IMR-90 (cell line): ENCODE results near the gene LRRC75A. TPM values are rescaled to one million over a fixed set of nuclear protein-coding genes. Genes with fewer than 3 reads are reported as not detected.

ENCODE experiments used
- ATAC-seq: fragments of 200-7000 bp; cut with Tn5 transposase; 2 replicates; pipeline ENCODE4 v1.9.1; 2020; ENCODE audit warnings: low read depth, mild to moderate bottlenecking, moderate library complexity
- BruUV-seq: library from RNA; stranded (reverse); fragments of 400-500 nt; replicated peaks from 2 replicates; lab custom pipeline; 2021; lab: Mats Ljungman, UMichigan
- CTCF ChIA-PET: fragments of 300-600 bp; formaldehyde crosslinking; extraction: SDS; loops from one replicate; lab custom pipeline; 2021; ENCODE audit warnings: antibody characterized with exemption; lab: Yijun Ruan, JAX
- POLR2A ChIA-PET: fragments of 300-600 bp; sonication (Branson Sonifier 250); formaldehyde crosslinking; loops from one replicate; lab custom pipeline; 2022; ENCODE audit warnings: antibody characterized with exemption; ENCODE audit not compliant: unreplicated experiment; lab: Charles Lee
- DNase-seq: peaks from one replicate; pipeline ENCODE4 v3.0.0; 2013
- H2AFZ ChIP-seq: replicated peaks from 2 replicates; pipeline ENCODE3; 2013; ENCODE audit warnings: low read length, mild to moderate bottlenecking; ENCODE audit not compliant: poor library complexity
- H2AK5ac ChIP-seq: 2 replicates; pipeline ENCODE4 v1.6.1; 2013; ENCODE audit warnings: low read depth, low read length, inconsistent platforms
- H2AK9ac ChIP-seq: replicated peaks from 2 replicates; pipeline ENCODE3; 2013; ENCODE audit warnings: mild to moderate bottlenecking, low read depth, low read length, moderate library complexity; ENCODE audit not compliant: poor library complexity
- H2BK120ac ChIP-seq: 2 replicates; pipeline ENCODE4 v1.6.1; 2013; ENCODE audit warnings: low read depth, low read length, inconsistent platforms
- H2BK15ac ChIP-seq: 3 replicates; pipeline ENCODE4 v1.6.1; 2013; ENCODE audit warnings: low read depth, low read length, inconsistent platforms
- H2BK20ac ChIP-seq: 2 replicates; pipeline ENCODE4 v1.6.1; 2013; ENCODE audit warnings: low read depth, mild to moderate bottlenecking, inconsistent platforms, low read length, moderate library complexity
- H2BK5ac ChIP-seq: 2 replicates; pipeline ENCODE4 v1.6.1; 2013; ENCODE audit warnings: mild to moderate bottlenecking, low read depth, low read length, inconsistent platforms; ENCODE audit not compliant: poor library complexity, severe bottlenecking
- H3K14ac ChIP-seq: replicated peaks from 2 replicates; pipeline ENCODE4 v1.6.1; 2013; ENCODE audit warnings: low read depth, low read length, inconsistent platforms
- H3K18ac ChIP-seq: 2 replicates; pipeline ENCODE4 v1.6.1; 2013; ENCODE audit warnings: low read depth, low read length, control low read depth
- H3K23ac ChIP-seq: 2 replicates; pipeline ENCODE4 v1.6.1; 2013; ENCODE audit warnings: low read depth, low read length, inconsistent platforms
- H3K27ac ChIP-seq: 2 replicates; pipeline ENCODE4 v1.5.1; 2013; ENCODE audit warnings: mild to moderate bottlenecking, control low read depth, low read length; ENCODE audit not compliant: insufficient read depth
- H3K27me3 ChIP-seq: 2 replicates; pipeline ENCODE4 v1.6.1; 2013; ENCODE audit warnings: low read length; ENCODE audit not compliant: control insufficient read depth, insufficient read depth
- H3K36me3 ChIP-seq: 2 replicates; pipeline ENCODE4 v1.6.1; 2013; ENCODE audit warnings: low read length, mixed read lengths; ENCODE audit not compliant: control insufficient read depth, insufficient read depth
- H3K4ac ChIP-seq: 2 replicates; pipeline ENCODE4 v1.6.1; 2013; ENCODE audit warnings: low read depth, low read length, inconsistent platforms
- H3K4me1 ChIP-seq: 2 replicates; pipeline ENCODE4 v1.6.1; 2013; ENCODE audit warnings: low read length, mixed read lengths; ENCODE audit not compliant: control insufficient read depth, insufficient read depth
- H3K4me2 ChIP-seq: 2 replicates; pipeline ENCODE4 v1.6.1; 2013; ENCODE audit warnings: low read depth, mild to moderate bottlenecking, control low read depth, low read length, moderate library complexity
- H3K4me3 ChIP-seq: 2 replicates; pipeline ENCODE4 v1.5.1; 2013; ENCODE audit warnings: low read depth, mild to moderate bottlenecking, control low read depth, low read length, moderate library complexity; ENCODE audit not compliant: insufficient read depth
- H3K56ac ChIP-seq: 2 replicates; pipeline ENCODE4 v1.6.1; 2013; ENCODE audit warnings: low read length, inconsistent platforms; ENCODE audit not compliant: insufficient read depth; ENCODE audit errors: extremely low read depth
- H3K79me1 ChIP-seq, 2 experiments: 2 replicates each; pipeline ENCODE4 v1.6.1; 2013; ENCODE audit warnings: low read length in 2 of 2, inconsistent platforms in 1 of 2, low read depth in 1 of 2
- H3K9ac ChIP-seq: 2 replicates; pipeline ENCODE4 v1.6.1; 2013; ENCODE audit warnings: low read depth, low read length, control low read depth
- H3K9me1 ChIP-seq: 2 replicates; pipeline ENCODE4 v1.6.1; 2013; ENCODE audit warnings: low read length, inconsistent platforms; ENCODE audit not compliant: insufficient read depth
- H3K9me3 ChIP-seq: 2 replicates; pipeline ENCODE4 v1.6.1; 2013; ENCODE audit warnings: low read length; ENCODE audit not compliant: control insufficient read depth, insufficient read depth
- H4K20me1 ChIP-seq: 2 replicates; pipeline ENCODE4 v1.6.1; 2013; ENCODE audit warnings: low read length, inconsistent platforms; ENCODE audit not compliant: insufficient read depth
- H4K5ac ChIP-seq: 2 replicates; pipeline ENCODE4 v1.6.1; 2013; ENCODE audit warnings: mild to moderate bottlenecking, low read depth, low read length, control low read depth
- H4K8ac ChIP-seq, 2 experiments: 2 replicates each; pipeline ENCODE4 v1.6.1; 2013; ENCODE audit warnings: low read depth in 2 of 2, low read length in 2 of 2, control low read depth in 1 of 2, inconsistent platforms in 1 of 2
- H4K91ac ChIP-seq: 2 replicates; pipeline ENCODE4 v1.6.1; 2013; ENCODE audit warnings: low read depth, low read length, inconsistent platforms; ENCODE audit not compliant: insufficient read depth
- SMC3 ChIP-seq: fragments of 150-350 bp; IDR thresholded peaks from 2 replicates; pipeline ENCODE4 v1.6.1; 2016; ENCODE audit warnings: low read depth, mild to moderate bottlenecking, antibody characterized with exemption, low read length, moderate library complexity
- WGBS, 2 experiments: methylation state at CpG; one replicate each; pipeline versions ENCODE4 v1.1.5 to v1.1.7; 2013; ENCODE audit warnings: missing lambda C conversion rate in 2 of 2; ENCODE audit not compliant: insufficient read length in 1 of 2; ENCODE audit errors: extremely low coverage in 2 of 2; 5-methylcytosine and 5-hydroxymethylcytosine counted together
- dilution Hi-C: fragments of 300-500 bp; cut with HindIII; formaldehyde crosslinking; loops from one replicate; pipeline ENCODE4 v1.14.3; 2018; ENCODE audit warnings: low sequenced_read_pairs; ENCODE audit not compliant: unreplicated experiment
- in situ Hi-C: fragments of 300-500 bp; cut with MboI; formaldehyde crosslinking; loops from 3 replicates; pipeline ENCODE4 v1.14.3; 2019; ENCODE audit warnings: low sequenced_read_pairs, inconsistent platforms, mixed read lengths
- intact Hi-C: fragments of 100-400 bp; cut with micrococcal nuclease; formaldehyde crosslinking; loops from 2 replicates; pipeline ENCODE4 v1.10.0; 2022
- polyA plus RNA-seq, 3 experiments: library from polyadenylated mRNA; depleted of rRNA; stranded (reverse); fragments of >200 nt; gene quantifications; 2 replicates each; pipeline ENCODE4 v1.2.3, GENCODE V29; 2012; ENCODE audit warnings: low replicate concordance in 1 of 3
- total RNA-seq: library from RNA; depleted of rRNA; stranded (reverse); fragments of >200 nt; gene quantifications from 2 replicates; pipeline ENCODE4 v1.2.3, GENCODE V29; 2012
- TF ChIP-seq, protein P1 (sequence below): conservative IDR thresholded peaks from 2 replicates; pipeline ENCODE4 v1.5.1; 2012; ENCODE audit warnings: mild to moderate bottlenecking, low read depth, low read length, improper control_type of control experiment

LRRC75A gene
- total and polyA plus RNA-seq, 2 of the 4 experiments (the other 2 are of a cell fraction) = 0.72 to 1.0 TPM

DNA sequence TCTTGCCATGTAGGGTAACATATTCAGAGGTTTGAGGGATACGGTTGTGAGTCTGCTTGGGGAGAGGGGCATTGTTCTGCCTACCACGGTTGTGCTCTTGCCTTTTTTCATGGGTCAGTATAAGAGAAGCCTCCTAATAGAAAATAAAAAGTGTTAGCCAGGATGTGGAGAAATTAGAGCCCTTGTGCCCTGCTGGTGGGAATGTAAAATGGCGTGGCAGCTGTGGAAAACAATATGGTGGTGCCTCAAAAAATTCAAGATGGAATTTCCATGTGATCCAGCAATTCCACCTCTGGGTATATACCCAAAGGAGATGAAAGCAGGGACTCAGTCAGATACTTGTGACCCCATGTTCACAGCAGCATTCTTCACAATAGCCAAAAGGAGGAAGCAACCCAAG, 14.2 kb upstream of the LRRC75A start:
- no peak overlapping the region for H3K18ac ChIP-seq
- no peak overlapping the region for H3K9ac ChIP-seq
- H3K4me3 ChIP-seq = no peak overlapping the region
- intact Hi-C loops (no loop called here), dilution Hi-C loops (no loop called here), in situ Hi-C loops (no loop called here)
- no peak overlapping the region for H2AFZ ChIP-seq
- no TSS peak for BruUV-seq
- H2AK9ac ChIP-seq = no peak overlapping the region
- H4K20me1 ChIP-seq = no peaks in the 10 kb centered on the region
- no peak overlapping the region for H3K27ac ChIP-seq
- H3K4me2 ChIP-seq = no peak overlapping the region
- no peak overlapping the region for H2AK5ac ChIP-seq
- peaks cover 16% of the 10 kb centered on the region for H3K27me3 ChIP-seq
- H2BK120ac ChIP-seq = no peak overlapping the region
- H3K9me1 ChIP-seq = no peaks in the 10 kb centered on the region
- H3K4me1 ChIP-seq = no peaks in the 10 kb centered on the region
- H4K5ac ChIP-seq = no peak overlapping the region
- H4K91ac ChIP-seq = no peak overlapping the region
- no peak overlapping the region for H3K14ac ChIP-seq
- no peak overlapping the region for H2BK15ac ChIP-seq
- no peak overlapping the region for H3K4ac ChIP-seq
- no peaks in the 10 kb centered on the region for H3K79me1 ChIP-seq
- no peak overlapping the region for H3K56ac ChIP-seq
- WGBS, 2 experiments = no CpG with 5 or more reads among the region's 3 CpGs
- DNase-seq = no peak
- ChIA-PET POLR2A (no interaction called here), CTCF (no interaction called here)
- no peak overlapping the region for H2BK20ac ChIP-seq
- H3K36me3 ChIP-seq = no peaks in the 10 kb centered on the region
- no peaks in the 10 kb centered on the region for H3K9me3 ChIP-seq
- ATAC-seq = no peak
- H2BK5ac ChIP-seq = no peak overlapping the region
- TF ChIP-seq, protein P1, sequence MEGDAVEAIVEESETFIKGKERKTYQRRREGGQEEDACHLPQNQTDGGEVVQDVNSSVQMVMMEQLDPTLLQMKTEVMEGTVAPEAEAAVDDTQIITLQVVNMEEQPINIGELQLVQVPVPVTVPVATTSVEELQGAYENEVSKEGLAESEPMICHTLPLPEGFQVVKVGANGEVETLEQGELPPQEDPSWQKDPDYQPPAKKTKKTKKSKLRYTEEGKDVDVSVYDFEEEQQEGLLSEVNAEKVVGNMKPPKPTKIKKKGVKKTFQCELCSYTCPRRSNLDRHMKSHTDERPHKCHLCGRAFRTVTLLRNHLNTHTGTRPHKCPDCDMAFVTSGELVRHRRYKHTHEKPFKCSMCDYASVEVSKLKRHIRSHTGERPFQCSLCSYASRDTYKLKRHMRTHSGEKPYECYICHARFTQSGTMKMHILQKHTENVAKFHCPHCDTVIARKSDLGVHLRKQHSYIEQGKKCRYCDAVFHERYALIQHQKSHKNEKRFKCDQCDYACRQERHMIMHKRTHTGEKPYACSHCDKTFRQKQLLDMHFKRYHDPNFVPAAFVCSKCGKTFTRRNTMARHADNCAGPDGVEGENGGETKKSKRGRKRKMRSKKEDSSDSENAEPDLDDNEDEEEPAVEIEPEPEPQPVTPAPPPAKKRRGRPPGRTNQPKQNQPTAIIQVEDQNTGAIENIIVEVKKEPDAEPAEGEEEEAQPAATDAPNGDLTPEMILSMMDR = 0 out of 2 replicates have a peak, but pooled peaks have one; percentile 12
- no peak for TF ChIP-seq SMC3
- no peak overlapping the region for H4K8ac ChIP-seq
- no peak overlapping the region for H3K23ac ChIP-seq
